GM06990 (cell line): ENCODE results near the gene ABCA1.

ENCODE experiments used
- DNase-seq: peaks from one replicate; pipeline ENCODE4 v3.0.0-alpha.2; 2011; ENCODE audit not compliant: insufficient read length; ENCODE audit errors: extremely low read depth
- H3K27me3 ChIP-seq: replicated peaks from 2 replicates; pipeline ENCODE4 v1.6.0; 2011; ENCODE audit warnings: low read length; ENCODE audit not compliant: control insufficient read depth, insufficient read depth
- H3K36me3 ChIP-seq: 2 replicates; pipeline ENCODE4 v1.5.1; 2011; ENCODE audit warnings: low read length; ENCODE audit not compliant: control insufficient read depth, insufficient read depth
- H3K4me3 ChIP-seq: replicated peaks from 2 replicates; pipeline ENCODE4 v1.5.1; 2011; ENCODE audit warnings: low read depth, mild to moderate bottlenecking, control low read depth, low read length
- CTCF ChIP-seq: IDR thresholded peaks from 2 replicates; pipeline ENCODE4 v1.5.1; 2011; ENCODE audit warnings: low read length, control low read depth, mild to moderate bottlenecking, inconsistent platforms; ENCODE audit not compliant: insufficient read depth, poor library complexity, severe bottlenecking

The ABCA1 gene

DNA sequence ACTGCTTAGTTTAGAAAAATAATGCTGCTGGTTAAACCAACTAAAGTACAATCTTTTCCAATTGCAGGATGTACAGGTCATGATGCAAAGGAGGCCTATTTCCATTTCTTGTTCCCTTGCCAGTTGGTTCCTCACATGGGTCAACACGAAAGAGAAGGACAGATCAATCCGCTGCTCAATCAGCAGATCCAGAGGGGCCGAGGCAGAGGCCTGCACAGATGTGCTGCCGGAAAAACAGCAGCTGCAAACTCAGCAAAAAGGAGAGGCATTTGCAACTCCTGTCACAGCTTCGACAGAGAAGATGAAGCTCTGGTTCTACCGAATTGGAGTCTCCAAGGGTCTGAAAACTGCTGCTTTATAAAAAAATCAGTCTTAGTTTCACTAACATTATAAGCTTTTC is 94.3 kb downstream of the ABCA1 start:
- no peaks in the 10 kb centered on the region for H3K36me3 ChIP-seq

DNA sequence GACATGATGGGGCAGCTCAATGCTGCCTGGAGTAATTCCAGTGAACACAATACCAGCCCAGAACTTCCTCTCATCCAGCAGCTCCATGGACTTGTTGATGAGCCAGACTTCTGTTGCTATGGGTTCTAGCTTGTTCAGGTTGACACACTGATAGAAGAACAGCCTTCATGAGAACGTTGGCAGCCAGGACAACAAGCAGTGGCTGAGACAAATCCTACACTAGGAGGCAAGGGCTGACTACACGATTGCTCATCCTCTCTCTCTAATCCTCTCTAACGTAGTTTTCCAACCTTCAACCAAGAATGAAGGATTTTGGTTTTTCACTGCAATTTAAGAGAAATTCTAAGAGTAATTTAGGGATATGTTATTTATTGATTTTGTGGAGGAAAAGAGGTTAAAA is 96.3 kb downstream of the ABCA1 start:
- DNase-seq: no peak
- Histone ChIP-seq H3K4me3 (no peak overlapping the region), H3K36me3 (no peaks in the 10 kb centered on the region), H3K27me3 (peaks cover 1% of the 10 kb centered on the region)
- no peak for TF ChIP-seq CTCF

More for the DNA sequence above, 94.3 kb downstream of the ABCA1 start:
- no peak for TF ChIP-seq CTCF
- no peak for DNase-seq
- H3K4me3 ChIP-seq: no peak overlapping the region
- H3K27me3 ChIP-seq: no peaks in the 10 kb centered on the region; the same call in 1 of the 2 replicates

DNA sequence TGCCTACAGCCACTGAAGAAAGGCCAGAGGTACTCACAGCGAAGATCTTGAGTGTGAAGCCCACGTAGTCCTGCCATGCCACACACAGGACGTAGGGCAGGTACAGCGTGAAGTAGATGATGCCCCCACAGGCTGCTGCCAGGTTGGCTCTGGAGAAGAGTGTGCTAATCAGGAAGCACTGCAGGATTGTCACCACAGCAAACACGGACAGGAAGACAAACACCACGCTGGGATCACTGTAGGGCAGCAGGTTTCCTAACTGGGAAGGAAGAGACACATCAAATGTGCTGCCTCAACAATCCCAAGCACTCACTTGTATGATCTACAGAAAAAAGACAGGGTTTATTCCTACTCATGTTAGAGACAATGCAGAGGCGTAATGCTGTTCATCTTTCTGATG is 101.0 kb downstream of the ABCA1 start:
- DNase-seq: no peak
- H3K27me3 ChIP-seq: peaks cover 1% of the 10 kb centered on the region
- TF ChIP-seq CTCF: no peak
- no peaks in the 10 kb centered on the region for H3K36me3 ChIP-seq
- no peak overlapping the region for H3K4me3 ChIP-seq

GRCh38 chr9:104826079-104826775 is 101.7 kb downstream of the ABCA1 start:
- H3K36me3 ChIP-seq: no peaks in the 10 kb centered on the region
- H3K4me3 ChIP-seq: no peak overlapping the region
- H3K27me3 ChIP-seq: peaks cover 1% of the 10 kb centered on the region
- no peak for DNase-seq
- TF ChIP-seq CTCF: no peak

DNA sequence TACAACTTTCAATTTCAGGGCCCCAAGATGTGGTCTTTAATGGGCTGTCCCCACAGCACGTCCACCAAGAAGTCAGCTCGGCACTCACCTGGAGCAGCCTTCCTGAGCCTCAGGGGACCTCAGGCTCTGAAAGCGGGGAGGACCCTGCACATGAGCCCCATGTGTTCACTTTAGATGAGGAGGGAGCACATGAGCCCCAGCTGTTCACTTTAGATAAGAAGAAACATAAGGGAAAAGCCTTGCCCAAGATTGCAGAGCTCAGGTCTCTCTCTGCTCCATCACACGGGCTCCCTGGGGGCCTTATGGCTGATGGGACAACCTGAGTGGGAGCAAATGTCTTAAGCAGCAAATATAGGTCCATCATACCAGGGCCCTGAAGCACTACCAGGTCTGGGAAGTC is 107.6 kb downstream of the ABCA1 start:
- DNase-seq: no peak
- H3K36me3 ChIP-seq: no peaks in the 10 kb centered on the region
- no peaks in the 10 kb centered on the region for H3K27me3 ChIP-seq
- no peak overlapping the region for H3K4me3 ChIP-seq
- TF ChIP-seq CTCF: no peak

- H3K27me3 ChIP-seq: no peaks in the 10 kb centered on the region
- no peak overlapping the region for H3K4me3 ChIP-seq
- H3K36me3 ChIP-seq: no peaks in the 10 kb centered on the region
- no peak for TF ChIP-seq CTCF
- DNase-seq: no peak
Observed at GRCh38 chr9:104819033-104819432, 108.9 kb downstream of the ABCA1 start.
